ENCODE data around the gene SUN5.

Gene SUN5

DNA sequence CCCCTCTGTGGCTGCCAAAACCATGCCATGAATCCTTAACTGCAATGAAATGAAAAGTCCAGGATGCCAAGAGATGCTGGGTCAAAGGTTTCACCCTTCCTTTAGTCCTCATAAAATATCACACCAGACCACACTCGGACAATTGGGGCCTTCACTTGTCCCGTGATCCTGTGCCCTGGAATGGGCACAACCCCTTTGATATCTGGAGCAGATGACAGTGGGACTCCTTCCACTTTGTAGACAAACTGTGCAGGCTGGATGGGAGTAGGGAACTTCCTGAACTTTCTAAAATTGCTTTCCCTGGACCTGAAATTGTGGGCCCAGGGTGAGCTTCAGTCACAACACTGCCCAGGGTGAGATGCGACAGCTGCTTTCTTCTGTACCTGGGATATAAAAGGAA, 17.6 kb upstream of the SUN5 start:
- Histone ChIP-seq H3K27ac (no peak overlapping the region), H3K27me3 (no peaks in the 10 kb centered on the region), H3K36me3 (no peaks in the 10 kb centered on the region), H3K9me3 (no peaks in the 10 kb centered on the region), H3K4me3 (ENCODE audit: low read depth in 1 of 2, low read length in 1 of 2) (no peak overlapping the region), H3K4me1 (ENCODE audit: control insufficient read depth in 1 of 2, insufficient read depth in 1 of 2, low read depth in 1 of 2, low read length in 1 of 2) (no peaks in the 10 kb centered on the region)
- TF ChIP-seq CTCF (IDR thresholded peaks at IDR 0.05), result no peak

GRCh38 chr20:33020278-33021161, 16.3 kb upstream of the SUN5 start:
- H3K4me1 ChIP-seq (ENCODE audit: control insufficient read depth in 1 of 2, insufficient read depth in 1 of 2, low read depth in 1 of 2, low read length in 1 of 2), result no peaks in the 10 kb centered on the region
- TF ChIP-seq CTCF (IDR thresholded peaks at IDR 0.05), result no peak
- no peak overlapping the region for H3K27ac ChIP-seq
- no peaks in the 10 kb centered on the region for H3K36me3 ChIP-seq
- H3K27me3 ChIP-seq, result no peaks in the 10 kb centered on the region
- no peaks in the 10 kb centered on the region for H3K9me3 ChIP-seq
- no peak overlapping the region for H3K4me3 ChIP-seq (ENCODE audit: low read depth in 1 of 2, low read length in 1 of 2)

- Histone ChIP-seq H3K4me1 (ENCODE audit: control insufficient read depth in 1 of 2, insufficient read depth in 1 of 2, low read depth in 1 of 2, low read length in 1 of 2) (no peaks in the 10 kb centered on the region), H3K27ac (no peak overlapping the region), H3K4me3 (ENCODE audit: low read depth in 1 of 2, low read length in 1 of 2) (no peak overlapping the region), H3K27me3 (no peaks in the 10 kb centered on the region), H3K9me3 (no peaks in the 10 kb centered on the region), H3K36me3 (no peaks in the 10 kb centered on the region)
- no peak for TF ChIP-seq CTCF (IDR thresholded peaks at IDR 0.05)
Observed at GRCh38 chr20:33019465-33020277, 15.4 kb upstream of the SUN5 start.

DNA sequence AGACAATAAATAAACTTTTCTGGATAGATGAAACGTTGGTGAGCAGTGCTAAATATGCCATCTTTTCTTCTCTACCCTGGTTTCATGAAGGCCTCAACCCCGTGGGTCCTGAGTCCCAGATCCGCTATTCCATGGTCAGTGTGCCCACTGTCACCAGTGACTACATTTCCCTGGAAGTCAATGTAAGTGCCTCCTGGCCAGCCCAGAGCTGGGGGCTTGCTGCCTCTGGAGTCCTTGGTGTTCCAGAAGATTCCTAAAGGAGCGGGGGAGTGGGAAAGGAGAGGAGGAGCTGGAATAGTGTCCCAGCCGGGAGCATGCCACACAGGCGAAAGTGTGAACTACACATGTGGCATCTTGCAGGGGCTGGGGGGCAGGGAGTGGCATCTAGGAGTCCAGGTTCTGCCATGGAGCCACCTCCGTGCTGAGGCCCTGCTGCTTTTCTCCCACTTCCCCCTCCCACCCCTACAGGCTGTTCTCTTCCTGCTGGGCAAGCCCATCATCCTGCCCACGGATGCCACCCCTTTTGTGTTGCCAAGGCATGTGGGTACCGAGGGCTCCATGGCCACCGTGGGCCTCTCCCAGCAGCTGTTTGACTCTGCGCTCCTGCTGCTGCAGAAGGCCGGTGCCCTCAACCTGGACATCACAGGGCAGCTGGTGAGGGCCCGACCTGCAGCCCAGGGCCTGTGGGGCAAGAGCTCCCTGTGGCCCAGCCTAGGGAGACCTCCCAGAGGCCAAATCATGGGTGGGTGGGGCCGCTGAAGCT, 14.1 kb upstream of the SUN5 start:
- H3K9me3 ChIP-seq, result no peaks in the 10 kb centered on the region
- no peaks in the 10 kb centered on the region for H3K4me1 ChIP-seq (ENCODE audit: control insufficient read depth in 1 of 2, insufficient read depth in 1 of 2, low read depth in 1 of 2, low read length in 1 of 2)
- no peaks in the 10 kb centered on the region for H3K36me3 ChIP-seq
- no peak for TF ChIP-seq CTCF (IDR thresholded peaks at IDR 0.05)
- H3K4me3 ChIP-seq (ENCODE audit: low read depth in 1 of 2, low read length in 1 of 2), result no peak overlapping the region
- H3K27ac ChIP-seq, result no peak overlapping the region
- H3K27me3 ChIP-seq, result no peaks in the 10 kb centered on the region

GRCh38 chr20:33017542-33017941, 13.3 kb upstream of the SUN5 start:
- H3K9me3 ChIP-seq, result no peaks in the 10 kb centered on the region
- H3K36me3 ChIP-seq, result no peaks in the 10 kb centered on the region
- TF ChIP-seq CTCF (IDR thresholded peaks at IDR 0.05), result no peak
- H3K4me3 ChIP-seq (ENCODE audit: low read depth in 1 of 2, low read length in 1 of 2), result no peak overlapping the region
- no peaks in the 10 kb centered on the region for H3K27me3 ChIP-seq
- no peaks in the 10 kb centered on the region for H3K4me1 ChIP-seq (ENCODE audit: control insufficient read depth in 1 of 2, insufficient read depth in 1 of 2, low read depth in 1 of 2, low read length in 1 of 2)
- no peak overlapping the region for H3K27ac ChIP-seq

Measured in neutrophil (primary cell).